Hepatocyte (in vitro differentiated cells): ENCODE data around the gene SETBP1. TPM values are rescaled to one million over a fixed set of nuclear protein-coding genes. Genes with fewer than 3 reads are reported as not detected.

Experiments used
- DNase-seq: peaks from one replicate; pipeline ENCODE4 v3.0.0-alpha.2; 2016; ENCODE audit warnings: low spot score
- H2AFZ ChIP-seq: fragments of 200-600 bp; sonication (generic); 2 replicates; pipeline ENCODE4 v1.6.0; 2016; ENCODE audit warnings: antibody characterized with exemption, mild to moderate bottlenecking
- H3K27ac ChIP-seq: fragments of 200-600 bp; sonication (generic); 2 replicates; pipeline ENCODE4 v1.5.1; 2016; ENCODE audit warnings: mild to moderate bottlenecking
- H3K27me3 ChIP-seq: fragments of 200-600 bp; sonication (generic); 2 replicates; pipeline ENCODE4 v1.6.1; 2016
- H3K36me3 ChIP-seq: fragments of 200-600 bp; sonication (generic); replicated peaks from 2 replicates; pipeline ENCODE4 v1.5.1; 2016; ENCODE audit warnings: low read depth; ENCODE audit not compliant: insufficient read depth
- H3K4me1 ChIP-seq: fragments of 200-600 bp; sonication (generic); 2 replicates; pipeline ENCODE4 v1.5.1; 2016; ENCODE audit warnings: mild to moderate bottlenecking, moderate library complexity; ENCODE audit not compliant: insufficient read depth
- H3K4me2 ChIP-seq: fragments of 200-600 bp; sonication (generic); 2 replicates; pipeline ENCODE4 v1.6.0; 2016
- H3K4me3 ChIP-seq: fragments of 200-600 bp; sonication (generic); 2 replicates; pipeline ENCODE4 v1.5.1; 2016; ENCODE audit warnings: mild to moderate bottlenecking
- H3K79me2 ChIP-seq: fragments of 200-600 bp; sonication (generic); 2 replicates; pipeline ENCODE4 v1.6.0; 2017; ENCODE audit warnings: mild to moderate bottlenecking
- H3K9me2 ChIP-seq: fragments of 200-600 bp; sonication (generic); replicated peaks from 2 replicates; pipeline ENCODE4 v1.6.0; 2017; ENCODE audit warnings: mild to moderate bottlenecking; ENCODE audit not compliant: insufficient read depth
- H3K9me3 ChIP-seq: fragments of 200-600 bp; sonication (generic); 2 replicates; pipeline ENCODE4 v1.5.1; 2016; ENCODE audit warnings: low read depth, mild to moderate bottlenecking
- H4K20me1 ChIP-seq: fragments of 200-600 bp; sonication (generic); 2 replicates; pipeline ENCODE4 v1.6.0; 2016; ENCODE audit warnings: mild to moderate bottlenecking; ENCODE audit not compliant: insufficient read depth, poor library complexity, severe bottlenecking
- CTCF ChIP-seq: fragments of 200-600 bp; sonication (generic); IDR thresholded peaks from 2 replicates; pipeline ENCODE4 v1.5.1; 2016; ENCODE audit warnings: antibody characterized with exemption, mild to moderate bottlenecking; ENCODE audit not compliant: poor library complexity
- EZH2 ChIP-seq: fragments of 200-600 bp; sonication (generic); IDR thresholded peaks from 2 replicates; pipeline ENCODE4 v1.6.1; 2016; ENCODE audit warnings: antibody characterized with exemption, mild to moderate bottlenecking, borderline replicate concordance
- EZH2phosphoT487 ChIP-seq: fragments of 200-600 bp; sonication (generic); IDR thresholded peaks from one replicate; pipeline ENCODE4 v1.6.1; 2018; ENCODE audit warnings: antibody characterized with exemption, mild to moderate bottlenecking, low read depth, moderate library complexity; ENCODE audit not compliant: unreplicated experiment, severe bottlenecking
- WGBS: methylation state at CpG from one replicate; pipeline ENCODE4 v1.1.6; 2016; ENCODE audit warnings: low lambda C conversion rate; ENCODE audit errors: missing lambda C conversion rate; 5-methylcytosine and 5-hydroxymethylcytosine counted together
- polyA plus RNA-seq: library from polyadenylated mRNA; unstranded; fragments of >200 nt; fragmentation: Nextera tagmentation; extraction: Ambion mirVana; gene quantifications from 2 replicates; pipeline ENCODE4 v1.2.1, GENCODE V29; 2016
- total RNA-seq: library from RNA; depleted of rRNA; stranded (reverse); fragments of >200 nt; gene quantifications from 2 replicates; pipeline ENCODE4 v1.2.3, GENCODE V29; 2014

Gene SETBP1
- total and polyA plus RNA-seq, 2 experiments from 2014 or later, result 10.3 to 21.1 TPM

- no peak for TF ChIP-seq EZH2
- 89% methylated on average over 4 of the region's 4 CpGs for WGBS
- no peak for DNase-seq
Measured at GRCh38 chr18:44652722-44653121, 28.0 kb upstream of the SETBP1 start.

GRCh38 chr18:44654573-44654972 lies 26.1 kb upstream of the SETBP1 start:
- no peak for DNase-seq
- WGBS, result 24% methylated on average over 3 of the region's 3 CpGs
- no peak overlapping the region for H3K4me2 ChIP-seq

More at GRCh38 chr18:44652722-44653121, 28.0 kb upstream of the SETBP1 start:
- Histone ChIP-seq H3K9me2 (no peaks in the 10 kb centered on the region), H3K79me2 (no peaks in the 10 kb centered on the region), H3K27me3 (no peaks in the 10 kb centered on the region), H3K27ac (no peak overlapping the region), H3K9me3 (no peaks in the 10 kb centered on the region), H3K36me3 (no peaks in the 10 kb centered on the region), H2AFZ (no peak overlapping the region), H3K4me3 (no peak overlapping the region), H3K4me1 (peaks cover 12% of the 10 kb centered on the region), H4K20me1 (no peaks in the 10 kb centered on the region), H3K4me2 (no peak overlapping the region)

GRCh38 chr18:44655435-44655834 lies 25.3 kb upstream of the SETBP1 start:
- H3K36me3 ChIP-seq, result no peaks in the 10 kb centered on the region
- no peak overlapping the region for H2AFZ ChIP-seq
- peaks cover 12% of the 10 kb centered on the region for H3K4me1 ChIP-seq
- no peaks in the 10 kb centered on the region for H4K20me1 ChIP-seq
- TF ChIP-seq EZH2phosphoT487 (no peak), CTCF (no peak), EZH2 (no peak)
- no peaks in the 10 kb centered on the region for H3K9me2 ChIP-seq
- H3K4me3 ChIP-seq, result no peak overlapping the region
- DNase-seq, result no peak
- H3K4me2 ChIP-seq, result no peak overlapping the region
- no peaks in the 10 kb centered on the region for H3K27me3 ChIP-seq
- 83% methylated on average over 2 of the region's 2 CpGs for WGBS
- no peaks in the 10 kb centered on the region for H3K9me3 ChIP-seq
- peak overlapping the region; percentile 19 for H3K27ac ChIP-seq
- no peaks in the 10 kb centered on the region for H3K79me2 ChIP-seq

More at GRCh38 chr18:44654573-44654972, 26.1 kb upstream of the SETBP1 start:
- TF ChIP-seq CTCF (no peak), EZH2 (no peak), EZH2phosphoT487 (no peak)
- Histone ChIP-seq H3K9me2 (no peaks in the 10 kb centered on the region), H3K9me3 (no peaks in the 10 kb centered on the region), H3K27me3 (no peaks in the 10 kb centered on the region), H3K27ac (peak overlapping the region; percentile 44), H3K79me2 (no peaks in the 10 kb centered on the region), H3K36me3 (no peaks in the 10 kb centered on the region), H3K4me1 (peaks cover 12% of the 10 kb centered on the region), H4K20me1 (no peaks in the 10 kb centered on the region), H2AFZ (no peak overlapping the region), H3K4me3 (no peak overlapping the region)

GRCh38 chr18:44659771-44660170 lies 20.9 kb upstream of the SETBP1 start:
- H3K36me3 ChIP-seq, result no peaks in the 10 kb centered on the region
- no peak for DNase-seq
- H3K79me2 ChIP-seq, result no peaks in the 10 kb centered on the region
- no peak for TF ChIP-seq EZH2
- TF ChIP-seq CTCF, result no peak
- no peak for TF ChIP-seq EZH2phosphoT487
- no peaks in the 10 kb centered on the region for H3K27me3 ChIP-seq
- no peaks in the 10 kb centered on the region for H3K9me3 ChIP-seq
- H3K4me1 ChIP-seq, result no peaks in the 10 kb centered on the region
- no peaks in the 10 kb centered on the region for H4K20me1 ChIP-seq
- no peak overlapping the region for H3K27ac ChIP-seq
- no peaks in the 10 kb centered on the region for H3K9me2 ChIP-seq
- H3K4me3 ChIP-seq, result no peak overlapping the region
- H3K4me2 ChIP-seq, result no peak overlapping the region
- no peak overlapping the region for H2AFZ ChIP-seq
